ENCODE results near the gene TPST2. TPM values are rescaled to one million over a fixed set of nuclear protein-coding genes. Genes with fewer than 3 reads are reported as not detected.

The TPST2 gene
- total RNA-seq, 1 donor = 35.9 TPM

DNA sequence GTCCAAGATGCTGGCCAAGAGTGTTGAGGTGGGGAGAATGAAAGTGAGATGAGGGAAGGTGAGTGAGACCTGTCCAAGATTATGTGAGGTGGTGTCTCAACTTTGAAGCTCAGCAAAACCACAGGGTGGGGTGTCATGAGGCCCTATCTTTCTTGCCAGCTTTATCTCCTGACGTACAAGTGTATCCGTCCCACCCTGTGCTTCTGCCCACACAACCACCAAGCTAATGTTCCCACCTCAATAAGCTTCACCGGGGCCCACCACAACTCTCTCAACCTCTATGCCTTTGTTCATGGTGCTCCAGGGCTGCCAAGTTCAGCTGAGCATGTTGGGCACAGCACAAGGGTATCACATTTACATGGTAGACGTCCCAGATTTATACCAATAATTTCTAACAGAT is 7.1 kb upstream of the TPST2 start:
- no peaks in the 10 kb centered on the region for H3K9me3 ChIP-seq (ENCODE audit: low read depth, low read length)
- H3K4me1 ChIP-seq (ENCODE audit: insufficient read depth, low read length) = peaks cover 47% of the 10 kb centered on the region
- H3K4me3 ChIP-seq (ENCODE audit: low read length) = no peak overlapping the region
- no peaks in the 10 kb centered on the region for H3K27me3 ChIP-seq (ENCODE audit: insufficient read depth, low read length)

GRCh38 chr22:26593763-26594162 is 3.8 kb upstream of the TPST2 start:
- Histone ChIP-seq H3K27me3 (ENCODE audit: insufficient read depth, low read length) (no peaks in the 10 kb centered on the region), H3K4me1 (ENCODE audit: insufficient read depth, low read length) (peaks cover 66% of the 10 kb centered on the region), H3K9me3 (ENCODE audit: low read depth, low read length) (no peaks in the 10 kb centered on the region), H3K4me3 (ENCODE audit: low read length) (no peak overlapping the region)

GRCh38 chr22:26592421-26592891 is 2.5 kb upstream of the TPST2 start:
- Histone ChIP-seq H3K9me3 (ENCODE audit: low read depth, low read length) (no peaks in the 10 kb centered on the region), H3K4me1 (ENCODE audit: insufficient read depth, low read length) (peaks cover 62% of the 10 kb centered on the region), H3K27me3 (ENCODE audit: insufficient read depth, low read length) (no peaks in the 10 kb centered on the region), H3K4me3 (ENCODE audit: low read length) (no peak overlapping the region)

GRCh38 chr22:26589367-26589844 is 526 bp downstream of the TPST2 start:
- no peaks in the 10 kb centered on the region for H3K27me3 ChIP-seq (ENCODE audit: insufficient read depth, low read length)
- peak overlapping the region; percentile 77 for H3K4me3 ChIP-seq (ENCODE audit: low read length)
- H3K4me1 ChIP-seq (ENCODE audit: insufficient read depth, low read length) = peaks cover 83% of the 10 kb centered on the region
- H3K9me3 ChIP-seq (ENCODE audit: low read depth, low read length) = no peaks in the 10 kb centered on the region

DNA sequence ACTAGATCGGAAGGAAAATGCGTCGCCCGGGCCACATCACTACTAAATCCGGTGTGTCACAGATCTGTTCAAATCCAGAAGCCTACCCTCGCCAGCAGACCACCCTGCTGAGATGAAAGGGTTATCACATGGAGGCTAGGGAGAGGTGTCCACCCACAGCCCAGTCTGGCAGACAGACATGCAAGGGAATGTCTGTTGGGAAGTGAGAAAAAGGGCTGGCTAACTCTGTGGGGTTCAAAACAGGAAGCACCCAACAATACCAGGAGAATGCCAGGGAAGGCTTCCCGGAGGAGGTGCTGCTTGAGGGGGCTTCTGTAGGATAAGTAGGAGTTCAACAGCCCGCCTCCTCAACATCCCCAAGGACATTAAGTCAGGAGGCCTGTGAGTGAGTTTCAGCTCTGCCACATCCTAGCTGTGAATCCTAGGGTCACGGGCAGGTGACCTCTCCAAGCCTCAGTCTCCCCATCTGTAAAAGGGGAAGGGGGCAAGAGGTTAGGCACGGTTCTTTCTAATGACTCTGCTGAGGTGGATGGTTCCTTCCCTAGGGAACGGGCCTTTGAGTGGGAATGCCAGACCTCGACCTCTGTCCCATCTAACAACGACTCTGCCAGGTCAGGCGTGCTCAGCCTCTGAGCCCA is 1.1 kb downstream of the TPST2 start:
- Histone ChIP-seq H3K27me3 (ENCODE audit: insufficient read depth, low read length) (no peaks in the 10 kb centered on the region), H3K4me1 (ENCODE audit: insufficient read depth, low read length) (peaks cover 82% of the 10 kb centered on the region), H3K9me3 (ENCODE audit: low read depth, low read length) (no peaks in the 10 kb centered on the region), H3K4me3 (ENCODE audit: low read length) (peak overlapping the region; percentile 77)

DNA sequence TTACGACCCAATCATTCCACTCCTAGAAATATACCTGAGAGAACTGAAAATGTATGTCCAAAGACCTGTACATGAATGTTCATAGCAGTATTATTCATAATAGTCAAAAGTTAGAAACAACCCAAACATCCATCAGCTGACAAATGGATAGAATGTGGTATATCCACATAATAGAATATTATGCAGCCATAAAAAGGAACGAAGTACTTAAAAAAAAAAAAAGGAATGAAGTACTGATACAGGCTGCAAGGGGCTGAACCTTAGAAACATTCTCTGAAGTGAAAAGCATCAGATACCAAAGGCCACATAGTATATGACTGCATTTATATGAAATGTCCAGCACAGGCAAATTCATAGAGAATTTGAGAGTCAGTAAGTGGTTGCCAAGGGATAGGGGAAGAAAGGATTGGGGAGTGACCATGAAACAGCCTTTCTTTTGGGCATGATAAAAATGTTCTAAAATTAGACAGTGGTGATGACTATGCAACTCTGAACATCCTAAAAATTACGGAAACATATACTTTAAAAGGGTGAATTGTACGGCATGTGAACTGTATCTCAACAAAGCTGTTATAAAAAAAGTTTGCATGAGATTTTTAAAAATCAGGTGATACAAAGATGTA is 1.8 kb downstream of the TPST2 start:
- peaks cover 75% of the 10 kb centered on the region for H3K4me1 ChIP-seq (ENCODE audit: insufficient read depth, low read length)

DNA sequence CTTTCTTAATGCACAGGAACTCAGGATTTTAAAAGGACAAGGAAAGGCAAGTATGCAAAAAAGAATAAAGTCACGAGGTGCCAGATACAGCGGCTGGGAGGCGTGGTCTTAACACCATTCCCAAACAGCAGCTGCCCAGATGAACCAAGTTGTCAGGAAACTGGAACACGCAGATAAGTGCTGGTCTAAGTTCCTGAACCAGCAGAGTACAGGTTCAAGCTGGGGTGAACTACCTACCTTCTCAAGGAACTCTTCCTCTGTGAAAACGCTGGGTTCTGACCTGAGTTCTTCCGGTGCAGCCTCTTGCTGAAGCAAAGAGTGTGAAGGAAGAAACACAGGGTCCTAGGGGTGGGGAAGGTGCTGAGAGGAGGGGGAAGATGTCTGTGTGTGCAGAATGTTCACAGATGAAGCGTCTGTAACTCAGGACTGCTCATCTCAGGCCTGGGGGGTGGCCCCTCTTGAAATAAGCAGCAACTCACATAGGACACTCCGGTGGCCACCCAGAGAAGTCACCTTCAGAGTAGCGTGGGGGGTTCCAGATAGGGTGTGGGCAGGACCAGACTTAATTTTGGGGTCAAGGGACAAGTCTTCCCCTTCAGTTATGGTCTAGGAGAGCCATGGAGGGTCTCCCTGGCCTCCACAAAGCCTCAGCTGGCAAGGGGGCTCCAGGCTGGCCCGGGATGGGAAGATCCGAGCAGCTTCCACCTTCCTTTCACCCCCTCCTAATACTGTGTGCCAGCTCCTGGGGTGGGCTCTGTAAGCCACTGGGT is 3.2 kb downstream of the TPST2 start:
- Histone ChIP-seq H3K4me3 (ENCODE audit: low read length) (no peak overlapping the region), H3K9me3 (ENCODE audit: low read depth, low read length) (no peaks in the 10 kb centered on the region), H3K27me3 (ENCODE audit: insufficient read depth, low read length) (no peaks in the 10 kb centered on the region), H3K4me1 (ENCODE audit: insufficient read depth, low read length) (peaks cover 61% of the 10 kb centered on the region)

More for the DNA sequence above, 1.8 kb downstream of the TPST2 start:
- H3K27me3 ChIP-seq (ENCODE audit: insufficient read depth, low read length) = no peaks in the 10 kb centered on the region
- H3K4me3 ChIP-seq (ENCODE audit: low read length) = peak overlapping the region; percentile 77
- no peaks in the 10 kb centered on the region for H3K9me3 ChIP-seq (ENCODE audit: low read depth, low read length)

DNA sequence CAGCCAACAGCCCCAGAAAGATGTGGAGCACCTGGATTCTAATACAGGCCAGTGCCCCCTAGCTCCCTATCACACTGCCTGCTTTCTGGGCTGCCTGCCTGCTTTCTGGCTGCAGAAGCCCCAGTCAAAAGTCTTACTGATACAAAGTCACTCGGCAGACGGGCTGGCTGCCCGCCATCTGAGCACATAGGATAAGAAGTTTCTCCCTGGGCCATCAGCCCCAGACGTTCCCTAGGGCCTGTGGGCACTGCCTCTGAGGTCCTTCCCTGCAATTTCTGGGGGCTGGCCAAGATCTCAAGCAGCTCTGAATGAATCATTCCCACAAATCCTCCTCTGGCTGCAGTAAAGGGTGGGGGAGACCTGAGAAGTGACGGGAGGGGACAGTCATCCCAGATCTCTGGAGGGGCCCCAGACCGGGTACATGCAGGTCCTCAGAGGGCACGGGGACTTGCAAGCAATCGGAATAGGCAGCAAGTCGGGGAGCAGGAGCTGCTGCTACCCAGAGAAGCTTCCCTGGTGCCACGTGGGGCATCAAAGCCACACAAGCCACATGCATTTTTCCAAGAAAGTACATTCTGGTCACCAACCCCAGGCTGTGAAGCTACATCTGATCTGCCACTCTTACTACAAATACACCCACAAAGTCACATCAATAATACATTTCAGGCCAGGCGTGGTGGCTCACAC is 4.7 kb downstream of the TPST2 start:
- no peaks in the 10 kb centered on the region for H3K27me3 ChIP-seq (ENCODE audit: insufficient read depth, low read length)
- peaks cover 58% of the 10 kb centered on the region for H3K4me1 ChIP-seq (ENCODE audit: insufficient read depth, low read length)
- H3K9me3 ChIP-seq (ENCODE audit: low read depth, low read length) = no peaks in the 10 kb centered on the region
- no peak overlapping the region for H3K4me3 ChIP-seq (ENCODE audit: low read length)

DNA sequence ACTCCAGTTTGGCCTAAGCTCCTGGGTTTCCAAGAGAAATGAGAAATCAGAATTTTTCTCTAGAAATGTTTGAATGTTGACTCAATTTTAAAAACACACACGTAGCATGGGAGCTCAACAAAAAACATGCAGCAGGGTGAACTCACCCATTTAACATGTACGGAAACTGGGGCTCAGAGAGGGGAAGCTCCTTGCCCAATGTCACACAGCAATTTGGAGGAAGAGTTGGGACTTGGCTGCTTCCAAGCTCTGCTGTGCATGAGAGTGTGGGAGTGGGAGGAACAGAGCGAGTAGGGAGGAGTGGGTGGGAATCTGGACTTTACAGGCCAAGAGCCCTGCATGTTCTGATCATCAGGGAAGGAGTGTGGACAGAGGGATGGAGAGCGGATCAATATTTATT is 5.9 kb downstream of the TPST2 start:
- no peaks in the 10 kb centered on the region for H3K9me3 ChIP-seq (ENCODE audit: low read depth, low read length)
- H3K4me1 ChIP-seq (ENCODE audit: insufficient read depth, low read length) = peaks cover 67% of the 10 kb centered on the region
- H3K27me3 ChIP-seq (ENCODE audit: insufficient read depth, low read length) = no peaks in the 10 kb centered on the region
- no peak overlapping the region for H3K4me3 ChIP-seq (ENCODE audit: low read length)

GRCh38 chr22:26581633-26582168 is 8.2 kb downstream of the TPST2 start:
- Histone ChIP-seq H3K4me3 (ENCODE audit: low read length) (no peak overlapping the region), H3K9me3 (ENCODE audit: low read depth, low read length) (no peaks in the 10 kb centered on the region), H3K27me3 (ENCODE audit: insufficient read depth, low read length) (no peaks in the 10 kb centered on the region), H3K4me1 (ENCODE audit: insufficient read depth, low read length) (peaks cover 73% of the 10 kb centered on the region)

GRCh38 chr22:26581026-26581425 is 8.9 kb downstream of the TPST2 start:
- no peaks in the 10 kb centered on the region for H3K9me3 ChIP-seq (ENCODE audit: low read depth, low read length)
- H3K27me3 ChIP-seq (ENCODE audit: insufficient read depth, low read length) = no peaks in the 10 kb centered on the region
- no peak overlapping the region for H3K4me3 ChIP-seq (ENCODE audit: low read length)
- H3K4me1 ChIP-seq (ENCODE audit: insufficient read depth, low read length) = peaks cover 73% of the 10 kb centered on the region

DNA sequence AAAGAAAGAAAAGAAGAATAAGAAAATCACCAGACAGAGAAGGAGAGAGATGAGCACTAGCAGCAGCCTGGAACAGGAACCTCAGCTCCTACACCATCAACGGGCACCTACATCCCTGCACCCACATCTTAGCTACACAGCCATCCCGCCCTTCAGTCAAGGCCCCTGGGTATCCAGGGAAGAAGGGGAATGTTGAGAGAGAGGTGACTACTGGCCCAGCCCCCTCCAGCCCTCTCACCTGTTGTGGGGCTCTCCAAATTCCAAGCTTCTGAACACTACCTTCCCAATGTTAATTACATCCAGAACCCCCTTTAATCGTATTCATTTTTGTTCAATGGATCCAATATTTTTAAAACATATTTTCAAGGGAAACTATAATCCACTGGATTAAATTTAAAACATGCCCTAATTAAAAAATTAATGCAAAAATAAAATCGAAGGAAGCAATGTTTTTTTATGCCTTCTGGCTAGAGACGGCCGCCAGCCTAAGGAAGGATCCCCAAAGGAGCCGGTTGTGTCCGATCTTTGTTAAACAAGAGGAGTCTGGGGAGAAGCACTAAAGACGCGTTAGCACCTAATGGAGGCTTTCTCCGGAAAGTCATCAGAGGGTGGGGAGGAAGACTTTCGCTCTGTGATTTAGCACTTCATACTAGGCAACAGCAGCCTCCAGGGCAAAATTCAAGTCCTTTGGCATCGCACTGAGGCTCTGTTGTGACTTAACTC is 9.5 kb downstream of the TPST2 start:
- Histone ChIP-seq H3K9me3 (ENCODE audit: low read depth, low read length) (no peaks in the 10 kb centered on the region), H3K27me3 (ENCODE audit: insufficient read depth, low read length) (no peaks in the 10 kb centered on the region), H3K4me3 (ENCODE audit: low read length) (no peak overlapping the region), H3K4me1 (ENCODE audit: insufficient read depth, low read length) (peaks cover 73% of the 10 kb centered on the region)

DNA sequence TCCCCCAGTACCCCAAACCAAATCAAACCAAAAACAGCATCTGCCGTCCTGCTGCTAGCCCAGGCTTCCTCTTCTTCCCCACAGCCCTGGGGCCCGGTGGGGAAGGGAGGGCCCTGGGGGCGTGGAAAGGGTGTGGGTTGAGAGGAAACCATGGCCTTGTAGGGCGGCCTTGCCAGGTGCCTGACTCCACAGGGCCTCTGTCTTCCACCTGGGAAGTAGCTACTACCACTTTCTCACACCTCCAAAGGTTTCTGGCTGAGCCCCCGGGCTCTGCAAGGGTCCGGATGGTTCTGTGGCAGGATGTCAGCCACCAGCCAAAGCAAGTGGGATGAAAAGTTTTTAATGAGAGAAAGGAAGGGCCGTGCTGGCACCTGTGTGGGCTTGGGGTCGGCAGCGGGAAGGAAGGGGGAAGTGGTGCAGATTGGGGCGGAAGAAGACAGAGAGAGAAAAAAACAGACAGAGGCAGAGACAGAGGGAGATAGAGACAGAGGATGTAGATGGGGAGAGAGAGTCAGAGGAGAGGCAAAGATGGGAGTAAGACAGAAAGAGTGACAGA is 10.5 kb downstream of the TPST2 start:
- Histone ChIP-seq H3K4me3 (ENCODE audit: low read length) (no peak overlapping the region), H3K4me1 (ENCODE audit: insufficient read depth, low read length) (peaks cover 73% of the 10 kb centered on the region), H3K27me3 (ENCODE audit: insufficient read depth, low read length) (no peaks in the 10 kb centered on the region), H3K9me3 (ENCODE audit: low read depth, low read length) (no peaks in the 10 kb centered on the region)

DNA sequence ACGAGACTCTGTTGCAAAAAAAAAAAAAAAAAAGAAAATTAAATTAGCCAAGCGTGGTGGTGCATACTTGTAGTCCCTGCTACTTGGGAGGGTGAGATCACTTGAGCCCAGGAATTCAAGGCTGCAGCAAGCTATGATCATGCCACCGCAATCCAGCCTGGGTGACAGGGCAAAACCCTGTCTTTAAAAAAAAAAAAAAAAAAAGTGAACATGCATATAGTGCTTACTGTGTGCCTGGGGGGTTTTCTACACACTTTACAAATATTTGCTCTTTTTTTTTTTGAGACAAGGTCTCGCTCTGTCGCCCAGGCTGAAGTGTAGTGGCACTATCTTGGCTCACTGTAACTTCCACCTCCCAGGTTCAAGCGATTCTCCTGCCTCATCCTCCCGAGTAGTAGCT is 12.9 kb downstream of the TPST2 start:
- H3K4me1 ChIP-seq (ENCODE audit: insufficient read depth, low read length) = peaks cover 91% of the 10 kb centered on the region
- H3K9me3 ChIP-seq (ENCODE audit: low read depth, low read length) = no peaks in the 10 kb centered on the region
- H3K4me3 ChIP-seq (ENCODE audit: low read length) = no peak overlapping the region
- no peaks in the 10 kb centered on the region for H3K27me3 ChIP-seq (ENCODE audit: insufficient read depth, low read length)
